Right cardiac atrium (tissue), 5 donors: ENCODE measurements around the gene TAF3. TPM values are rescaled to one million over a fixed set of nuclear protein-coding genes. Genes with fewer than 3 reads are reported as not detected.
A peak's percentile ranks its signal among the peaks of the same experiment; 100 is the strongest.
"Not testable (repeated sequence)": the region's sequence is repeated elsewhere in the genome, so short reads cannot be mapped to it uniquely, and the experiment has no call there.

Source experiments
- ATAC-seq, 2 donors: fragments of 200-7000 bp; cut with Tn5 transposase; one replicate each; pipeline versions ENCODE4 v1.8.0 to v1.9.1; 2020; ENCODE audit warnings: moderate library complexity in 2 of 2, mild to moderate bottlenecking in 1 of 2
- DNase-seq, 3 donors: peaks; one replicate each; pipeline ENCODE4 v3.0.0-alpha.2; 2020
- H3K27ac ChIP-seq: one replicate; pipeline ENCODE4 v1.5.1; 2013; ENCODE audit warnings: mild to moderate bottlenecking, low read length, control low read depth, moderate library complexity
- H3K27me3 ChIP-seq: one replicate; pipeline ENCODE4 v1.6.1; 2013; ENCODE audit not compliant: control insufficient read depth, insufficient read depth
- H3K4me1 ChIP-seq: one replicate; pipeline ENCODE4 v1.6.1; 2013; ENCODE audit warnings: low read length; ENCODE audit not compliant: control insufficient read depth, insufficient read depth
- H3K4me3 ChIP-seq: one replicate; pipeline ENCODE4 v1.5.1; 2013; ENCODE audit warnings: low read length, control low read depth
- H3K9me3 ChIP-seq: one replicate; pipeline ENCODE4 v1.6.1; 2013; ENCODE audit warnings: low read length; ENCODE audit not compliant: control insufficient read depth
- WGBS: extraction: QIAGEN DNeasy Blood & Tissue Kit; methylation state at CpG from one replicate; pipeline ENCODE4 v1.1.7; 2013; 5-methylcytosine and 5-hydroxymethylcytosine counted together
- intact Hi-C, 4 donors: fragments of 100-400 bp; cut with DNase I; formaldehyde crosslinking; loops; one replicate each; pipeline versions ENCODE4 v1.11.0 to v1.14.0; 2022 to 2023
- long read RNA-seq, 4 donors: library from polyadenylated mRNA; unstranded; transcript quantifications; one replicate each; pipeline ENCODE4 v2.0.0, GENCODE V29; 2020 to 2021
- polyA plus RNA-seq: library from polyadenylated mRNA; stranded (reverse); fragments of 200-250 nt; gene quantifications from one replicate; pipeline ENCODE4 v1.2.3, GENCODE V29; 2013
- total RNA-seq, 4 donors: library from RNA; stranded (reverse); fragmentation: NEBNext Ultra II Directional; extraction: Animal tissue kit (Norgen Biotek cat#: 25700); gene quantifications; one replicate each; pipeline ENCODE4 v1.2.1, GENCODE V29; 2021
- donor health status: healthy with polysubstance abuse.
- donor health status: DM: no; HTN: yes; CAD: no.
- donor health status: DM: no; HTN: no; CAD: no.
- donor health status: DM: no; HTN: yes; CAD: no; lungs with severe emphysema.
- donor health status: DM: yes; HTN: yes; CAD: no.

TAF3 gene
- total RNA-seq, result 10 to 100 TPM in 2 of 4 donors, 1 to 10 TPM in 2; 7.9 to 11.3 (median 9.6) TPM
- polyA plus RNA-seq, result 4.7 TPM
- long read RNA-seq, donor 1, partial matches to known transcripts, result 27 of 31 reads
- long read RNA-seq, donor 1, other reads (novel, unspliced or antisense), result 4 of 31 reads
- long read RNA-seq, donor 2, partial matches to known transcripts, result 2 of 2 reads
- long read RNA-seq, donor 2, other reads (novel, unspliced or antisense), result 0 of 2 reads
- long read RNA-seq, donor 3, partial matches to known transcripts, result 37 of 45 reads
- long read RNA-seq, donor 3, other reads (novel, unspliced or antisense), result 8 of 45 reads
- long read RNA-seq, donor 4, full-length matches to known transcripts, result 2 of 4 reads
- long read RNA-seq, donor 4, partial matches to known transcripts, result 1 of 4 reads
- long read RNA-seq, donor 4, other reads (novel, unspliced or antisense), result 1 of 4 reads

GRCh38 chr10:7818295-7819120 is at the start of gene TAF3:
TSS of gene TAF3 (plus strand) at chr10:7818505. CDS start at chr10:7818710, 205 bp downstream.
- WGBS, result under 1% methylated on average over 77 of the region's 77 CpGs
- ATAC-seq (peak; percentile 91 to 95), DNase-seq (peak; percentile 93 to 97 (median 96))
- peak within 1 kb of the TSS; percentile 49 for H3K27ac ChIP-seq
- peak within 1 kb of the TSS; percentile 82 for H3K4me3 ChIP-seq
- no peaks in the 10 kb centered on the region for H3K4me1 ChIP-seq
- intact Hi-C loops, result no loop called here
- H3K9me3 ChIP-seq, result no peaks in the 10 kb centered on the region
- no peaks in the 10 kb centered on the region for H3K27me3 ChIP-seq

- no peak overlapping the region for H3K27ac ChIP-seq
- no peaks in the 10 kb centered on the region for H3K4me1 ChIP-seq
- no peaks in the 10 kb centered on the region for H3K27me3 ChIP-seq
- intact Hi-C loops, result no loop called here
- H3K4me3 ChIP-seq, result no peak overlapping the region
- 62% methylated on average over 10 of the region's 10 CpGs for WGBS
- H3K9me3 ChIP-seq, result no peaks in the 10 kb centered on the region
- DNase-seq, result no peak
- peak in 1 of 2 donors; percentile 31 for ATAC-seq
These were observed 44.2 kb upstream of the TAF3 start for GRCh38 chr10:7773845-7774801.

DNA sequence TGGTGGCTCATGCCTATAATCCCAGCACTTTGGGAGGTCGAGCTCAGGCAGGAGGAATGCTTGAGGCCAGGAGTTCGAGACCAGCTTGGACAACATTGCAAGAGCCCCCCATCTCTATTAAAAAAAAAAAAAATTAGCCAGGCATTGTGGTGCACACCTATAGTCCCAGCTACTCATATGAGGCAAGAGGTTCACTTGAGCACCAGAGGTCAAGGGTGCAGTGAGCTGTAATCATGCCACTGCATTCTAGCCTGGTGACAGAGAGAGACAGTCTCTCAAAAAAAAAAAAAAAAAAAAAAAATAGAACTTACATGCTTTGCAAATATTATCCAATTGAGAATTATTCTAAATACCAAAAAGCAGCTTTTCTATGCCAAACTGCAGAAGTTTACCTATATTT is 41.5 kb upstream of the TAF3 start:
- Histone ChIP-seq H3K9me3 (no peaks in the 10 kb centered on the region), H3K27me3 (no peaks in the 10 kb centered on the region), H3K4me1 (no peaks in the 10 kb centered on the region), H3K27ac (no peak overlapping the region), H3K4me3 (no peak overlapping the region)
- ATAC-seq, result no peak
- intact Hi-C loops, result no loop called here
- 99% methylated on average over 2 of the region's 2 CpGs for WGBS
- DNase-seq, result no peak

DNA sequence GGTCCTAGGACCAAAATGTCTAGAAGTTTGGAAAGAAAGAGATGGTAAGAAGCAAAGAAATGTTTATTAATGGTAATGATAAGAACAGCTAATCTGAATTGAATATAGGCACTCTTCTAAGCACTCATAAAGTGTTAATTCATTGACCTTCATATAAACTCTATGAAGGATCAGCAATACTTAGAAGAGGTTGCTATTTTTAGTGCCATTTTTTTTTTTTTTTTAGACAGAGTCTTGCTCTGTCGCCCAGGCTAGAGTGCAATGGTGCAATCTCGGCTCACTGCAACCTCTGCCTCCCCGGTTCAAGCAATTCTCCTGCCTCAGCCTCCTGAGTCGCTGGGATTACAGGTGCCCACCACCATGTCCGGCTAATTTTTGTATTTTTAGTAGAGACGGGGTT is 36.1 kb upstream of the TAF3 start:
- 84% methylated on average over 6 of the region's 6 CpGs for WGBS
- intact Hi-C loops, H3K4me3 ChIP-seq, H3K27me3 ChIP-seq, H3K9me3 ChIP-seq, H3K4me1 ChIP-seq, DNase-seq, H3K27ac ChIP-seq: not testable (repeated sequence)
- peak in 1 of 2 donors; percentile 43 for ATAC-seq

GRCh38 chr10:7786430-7786829 is 31.9 kb upstream of the TAF3 start:
- DNase-seq (no peak), ATAC-seq (no peak)
- Histone ChIP-seq H3K27me3 (no peaks in the 10 kb centered on the region), H3K27ac (no peak overlapping the region), H3K4me1 (peaks cover 6% of the 10 kb centered on the region), H3K4me3 (peak overlapping the region; percentile 85), H3K9me3 (no peaks in the 10 kb centered on the region)
- intact Hi-C loops, result no loop called here
- WGBS, result 79% methylated on average over 3 of the region's 3 CpGs

- ATAC-seq, result peak; percentile 14 to 40
- Histone ChIP-seq H3K4me3 (peak overlapping the region; percentile 85), H3K27ac (peak overlapping the region; percentile 58), H3K27me3 (no peaks in the 10 kb centered on the region), H3K9me3 (no peaks in the 10 kb centered on the region), H3K4me1 (peaks cover 6% of the 10 kb centered on the region)
- intact Hi-C loops, result no loop called here
- DNase-seq, result peak in 1 of 3 donors; percentile 72
- WGBS, result 3% methylated on average over 26 of the region's 26 CpGs
These were observed 31.0 kb upstream of the TAF3 start for GRCh38 chr10:7787150-7787856.

GRCh38 chr10:7787857-7788638 is 30.3 kb upstream of the TAF3 start, which contains the start of the genes ATP5F1C and KIN:
TSS of gene ATP5F1C (plus strand) at chr10:7788177. CDS start at chr10:7788208, 31 bp downstream.
TSS of gene KIN (minus strand) at chr10:7787993. CDS start at chr10:7787933, 60 bp downstream.
- peaks cover 6% of the 10 kb centered on the region for H3K4me1 ChIP-seq
- peak; percentile 99 for ATAC-seq
- H3K9me3 ChIP-seq, result no peaks in the 10 kb centered on the region
- intact Hi-C loops, result no loop called here
- WGBS, result under 1% methylated on average over 59 of the region's 59 CpGs
- peak within 1 kb of the TSS; percentile 96 for H3K27ac ChIP-seq
- no peaks in the 10 kb centered on the region for H3K27me3 ChIP-seq
- DNase-seq, result peak; percentile 98 to 99 (median 99)
- peak within 1 kb of the TSS; percentile 85 for H3K4me3 ChIP-seq

GRCh38 chr10:7788639-7789286 is 29.5 kb upstream of the TAF3 start:
- Histone ChIP-seq H3K4me1 (peaks cover 6% of the 10 kb centered on the region), H3K27me3 (no peaks in the 10 kb centered on the region), H3K4me3 (peak overlapping the region; percentile 85), H3K9me3 (no peaks in the 10 kb centered on the region), H3K27ac (peak overlapping the region; percentile 96)
- no peak for ATAC-seq
- intact Hi-C loops, result no loop called here
- DNase-seq, result no peak
- WGBS, result 3% methylated on average over 25 of the region's 25 CpGs

DNA sequence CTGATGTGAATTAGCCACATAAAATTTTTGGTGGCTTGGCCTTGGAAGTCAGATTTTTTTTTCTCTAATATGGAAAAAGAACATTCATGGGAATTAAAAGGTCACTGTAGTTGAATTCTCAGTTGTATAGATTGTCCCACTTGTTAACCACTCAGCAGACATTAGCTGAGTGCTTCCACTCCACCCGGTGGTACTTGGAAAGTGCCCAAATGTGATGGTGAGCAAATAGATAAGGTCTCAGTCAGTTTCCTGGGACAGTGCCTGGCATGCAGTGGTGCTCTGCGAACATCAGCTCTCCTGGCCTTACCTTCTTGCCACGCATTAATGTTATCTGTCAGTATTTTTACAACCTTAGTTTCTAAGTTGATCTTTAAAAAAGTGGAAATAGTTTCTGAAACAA is 28.9 kb upstream of the TAF3 start:
- peak overlapping the region; percentile 23 for H3K27ac ChIP-seq
- H3K9me3 ChIP-seq, result no peaks in the 10 kb centered on the region
- ATAC-seq (peak in 1 of 2 donors; percentile 7), DNase-seq (peak; percentile 28 to 56 (median 49))
- no peaks in the 10 kb centered on the region for H3K27me3 ChIP-seq
- H3K4me1 ChIP-seq, result peaks cover 6% of the 10 kb centered on the region
- H3K4me3 ChIP-seq, result peak overlapping the region; percentile 85
- 28% methylated on average over 3 of the region's 3 CpGs for WGBS
- intact Hi-C loops, result no loop called here
